Calu3 (cell line): ENCODE data around the gene SLC39A10. TPM values are rescaled to one million over a fixed set of nuclear protein-coding genes. Genes with fewer than 3 reads are reported as not detected.

Source experiments
- BruUV-seq: library from RNA; stranded (reverse); fragments of 400-500 nt; replicated peaks from 2 replicates; lab custom pipeline; 2021; lab: Mats Ljungman, UMichigan
- CTCF ChIA-PET: fragments of 300-600 bp; sonication (Branson Sonifier 250); formaldehyde crosslinking; loops from one replicate; lab custom pipeline; 2022; ENCODE audit warnings: antibody characterized with exemption; lab: Charles Lee
- DNase-seq: peaks from one replicate; pipeline ENCODE4 v3.0.0; 2022
- H3K27ac Mint-ChIP-seq: one replicate; pipeline ENCODE4 v1.8.0; 2022; ENCODE audit warnings: mixed read lengths; ENCODE audit not compliant: unreplicated experiment
- H3K27me3 Mint-ChIP-seq: one replicate; pipeline ENCODE4 v1.8.0; 2022; ENCODE audit warnings: mixed read lengths; ENCODE audit not compliant: unreplicated experiment
- H3K36me3 Mint-ChIP-seq: one replicate; pipeline ENCODE4 v1.8.0; 2022; ENCODE audit warnings: mild to moderate bottlenecking, moderate library complexity, mixed read lengths; ENCODE audit not compliant: insufficient read depth, unreplicated experiment
- H3K4me1 Mint-ChIP-seq: one replicate; pipeline ENCODE4 v1.8.0; 2022; ENCODE audit warnings: mild to moderate bottlenecking, low read depth, mixed read lengths; ENCODE audit not compliant: unreplicated experiment
- H3K4me3 Mint-ChIP-seq: one replicate; pipeline ENCODE4 v1.8.0; 2022; ENCODE audit warnings: mild to moderate bottlenecking, low read depth, moderate library complexity, mixed read lengths; ENCODE audit not compliant: unreplicated experiment
- H3K9me3 Mint-ChIP-seq: one replicate; pipeline ENCODE4 v1.8.0; 2022; ENCODE audit warnings: low read depth, mixed read lengths; ENCODE audit not compliant: unreplicated experiment
- CTCF ChIP-seq: fragments of 200-600 bp; IDR thresholded peaks from one replicate; pipeline ENCODE4 v1.8.0; 2022; ENCODE audit warnings: antibody characterized with exemption; ENCODE audit not compliant: unreplicated experiment
- intact Hi-C: fragments of 100-400 bp; cut with micrococcal nuclease; formaldehyde crosslinking; loops from one replicate; pipeline ENCODE4 v1.10.0; 2022; ENCODE audit not compliant: unreplicated experiment
- total RNA-seq: library from RNA; stranded (reverse); gene quantifications from 2 replicates; pipeline ENCODE4 v1.2.3, GENCODE V29; 2022

SLC39A10 gene
- total RNA-seq, 1 experiment from 2014 or later = 133 TPM

GRCh38 chr2:195766691-195767090 lies 109.7 kb downstream of the SLC39A10 start:
- H3K27me3 Mint-ChIP-seq = no peaks in the 10 kb centered on the region
- DNase-seq = no peak
- H3K4me1 Mint-ChIP-seq = no peaks in the 10 kb centered on the region
- intact Hi-C loops = no loop called here
- no TSS peak for BruUV-seq
- H3K27ac Mint-ChIP-seq = no peak overlapping the region
- no peaks in the 10 kb centered on the region for H3K36me3 Mint-ChIP-seq
- TF ChIP-seq CTCF = no peak
- CTCF ChIA-PET = no interaction called here
- H3K9me3 Mint-ChIP-seq = no peaks in the 10 kb centered on the region
- H3K4me3 Mint-ChIP-seq = no peak overlapping the region

- CTCF ChIA-PET = no interaction called here
- no peak for TF ChIP-seq CTCF
- no peaks in the 10 kb centered on the region for H3K27me3 Mint-ChIP-seq
- no peaks in the 10 kb centered on the region for H3K4me1 Mint-ChIP-seq
- H3K9me3 Mint-ChIP-seq = no peaks in the 10 kb centered on the region
- BruUV-seq = no TSS peak
- no peaks in the 10 kb centered on the region for H3K36me3 Mint-ChIP-seq
- no peak for DNase-seq
- H3K27ac Mint-ChIP-seq = no peak overlapping the region
- intact Hi-C loops = no loop called here
- no peak overlapping the region for H3K4me3 Mint-ChIP-seq
These were observed 111.4 kb downstream of the SLC39A10 start for GRCh38 chr2:195768431-195768830.

- intact Hi-C loops = no loop called here
- H3K36me3 Mint-ChIP-seq = no peaks in the 10 kb centered on the region
- no peak for DNase-seq
- TF ChIP-seq CTCF = no peak
- H3K4me3 Mint-ChIP-seq = no peak overlapping the region
- H3K9me3 Mint-ChIP-seq = no peaks in the 10 kb centered on the region
- no peaks in the 10 kb centered on the region for H3K4me1 Mint-ChIP-seq
- BruUV-seq = no TSS peak
- CTCF ChIA-PET = no interaction called here
- H3K27ac Mint-ChIP-seq = no peak overlapping the region
- no peaks in the 10 kb centered on the region for H3K27me3 Mint-ChIP-seq
These were observed 112.9 kb downstream of the SLC39A10 start for GRCh38 chr2:195769975-195770374.

GRCh38 chr2:195779491-195779890 lies 122.5 kb downstream of the SLC39A10 start:
- H3K36me3 Mint-ChIP-seq = no peaks in the 10 kb centered on the region
- H3K9me3 Mint-ChIP-seq = no peaks in the 10 kb centered on the region
- peak; percentile 6 for DNase-seq
- no peak overlapping the region for H3K4me3 Mint-ChIP-seq
- H3K27ac Mint-ChIP-seq = no peak overlapping the region
- H3K27me3 Mint-ChIP-seq = no peaks in the 10 kb centered on the region
- CTCF ChIA-PET = no interaction called here
- no peaks in the 10 kb centered on the region for H3K4me1 Mint-ChIP-seq
- intact Hi-C loops = no loop called here
- TF ChIP-seq CTCF = no peak
- no TSS peak for BruUV-seq
